Esophagus squamous epithelium (tissue), 5 donors: Measurements from ENCODE around the gene ONECUT3. TPM values are rescaled to one million over a fixed set of nuclear protein-coding genes. Genes with fewer than 3 reads are reported as not detected.

Source experiments
- DNase-seq: peaks from one replicate; lab custom pipeline; 2025; lab: John Stamatoyannopoulos, UW
- H3K27ac ChIP-seq, 4 donors: fragments of 200-600 bp; sonication (generic); one replicate each; pipeline ENCODE4 v1.5.1; 2016 to 2019; ENCODE audit warnings: mild to moderate bottlenecking in 1 of 4
- H3K27me3 ChIP-seq, 4 donors: fragments of 200-600 bp; sonication (generic); 1 replicate in 3 of 4; 2 replicates in 1 of 4; pipeline versions ENCODE4 v1.5.1 to v1.6.0; 2017 to 2021; ENCODE audit warnings: antibody characterized with exemption in 1 of 4
- H3K36me3 ChIP-seq, 3 donors: fragments of 200-600 bp; sonication (generic); one replicate each; pipeline ENCODE4 v1.5.1; 2016 to 2019
- H3K4me1 ChIP-seq, 3 donors: fragments of 200-600 bp; sonication (generic); one replicate each; pipeline ENCODE4 v1.5.1; 2017 to 2019
- H3K4me3 ChIP-seq, 4 donors: fragments of 200-600 bp; sonication (generic); 1 replicate in 3 of 4; 2 replicates in 1 of 4; pipeline ENCODE4 v1.5.1; 2016 to 2019; ENCODE audit warnings: mild to moderate bottlenecking in 2 of 4, moderate library complexity in 1 of 4
- H3K9me3 ChIP-seq, 3 donors: fragments of 200-600 bp; sonication (generic); one replicate each; pipeline ENCODE4 v1.5.1; 2016 to 2019
- CTCF ChIP-seq, 6 experiments: fragments of 450-650 bp in 4 of 6; fragments of 200-600 bp in 2 of 6; sonication (generic) in 2 of 6; IDR thresholded peaks; one replicate each; pipeline ENCODE4 v1.5.1; 2016 to 2019; ENCODE audit warnings: antibody characterized with exemption in 6 of 6, mild to moderate bottlenecking in 4 of 6, moderate library complexity in 4 of 6
- POLR2A ChIP-seq, 4 donors: fragments of 450-650 bp; IDR thresholded peaks; one replicate each; pipeline ENCODE4 v1.6.1; 2017; ENCODE audit warnings: antibody characterized with exemption in 4 of 4, mild to moderate bottlenecking in 4 of 4, moderate library complexity in 3 of 4
- WGBS, 2 donors: methylation state at CpG; one replicate each; pipeline ENCODE4 v1.1.5; 2018; 5-methylcytosine and 5-hydroxymethylcytosine counted together
- intact Hi-C: fragments of 100-400 bp; cut with DNase I; formaldehyde crosslinking; loops from one replicate; pipeline ENCODE4 v1.15.0; 2022
- total RNA-seq, 4 donors: library from RNA; depleted of rRNA; stranded (reverse); fragments of >200 nt; gene quantifications; one replicate each; pipeline ENCODE4 v1.1.0, GENCODE V29; 2016
- donor health status: DM: yes; HTN: yes; CAD: no.

Gene ONECUT3
- total RNA-seq, 4 donors from 2014 or later = not detected

- Histone ChIP-seq H3K4me3 (no peak overlapping the region), H3K27me3 (peaks cover 15 to 100% (median 60%) of the 10 kb centered on the region in 4 donors), H3K4me1 (peaks cover 0 to 7% (median 4%) of the 10 kb centered on the region in 3 donors), H3K9me3 (peaks cover 0 to 21% (median 18%) of the 10 kb centered on the region in 3 donors), H3K36me3 (no peaks in the 10 kb centered on the region), H3K27ac (no peak overlapping the region)
- intact Hi-C loops = loop anchor here (5.0 kb wide), 1 partner anchor 95 kb away; no protein-coding TSS in a partner anchor
- TF ChIP-seq CTCF (IDR thresholded peaks at IDR 0.05) = no peak
- TF ChIP-seq POLR2A (IDR thresholded peaks at IDR 0.05) = no peak
- no peak for DNase-seq
- 0 to 20% methylated on average over 1 to 2 of the region's 10 CpGs for WGBS, 2 donors
These were observed 13.6 kb downstream of the ONECUT3 start for GRCh38 chr19:1766800-1767352.

- peaks cover 0 to 21% (median 18%) of the 10 kb centered on the region in 3 donors for H3K9me3 ChIP-seq
- H3K27me3 ChIP-seq = peaks cover 9 to 99% (median 54%) of the 10 kb centered on the region in 4 donors
- H3K4me3 ChIP-seq = no peak overlapping the region
- H3K4me1 ChIP-seq = peaks cover 0 to 7% (median 4%) of the 10 kb centered on the region in 3 donors
- 25% methylated on average over 2 of the region's 21 CpGs; no CpG with 5 or more reads in 1 of the 2 donors for WGBS, 2 donors
- intact Hi-C loops = loop anchor here (5.0 kb wide), 1 partner anchor 95 kb away; no protein-coding TSS in a partner anchor
- H3K27ac ChIP-seq = no peak overlapping the region
- TF ChIP-seq CTCF (IDR thresholded peaks at IDR 0.05) (peak; percentile 87 to 99 (median 93)), POLR2A (IDR thresholded peaks at IDR 0.05) (no peak)
- H3K36me3 ChIP-seq = no peaks in the 10 kb centered on the region
- DNase-seq = no peak
These were observed 14.2 kb downstream of the ONECUT3 start for GRCh38 chr19:1767464-1767933.

- 24 to 33% methylated on average over 12 of the region's 13 CpGs for WGBS, 2 donors
- Histone ChIP-seq H3K4me1 (peaks cover 0 to 12% (median 4%) of the 10 kb centered on the region in 3 donors), H3K27me3 (peaks cover 7 to 95% (median 48%) of the 10 kb centered on the region in 4 donors), H3K4me3 (no peak overlapping the region), H3K27ac (no peak overlapping the region), H3K9me3 (peaks cover 0 to 21% (median 18%) of the 10 kb centered on the region in 3 donors), H3K36me3 (no peaks in the 10 kb centered on the region)
- peak in 2 of 6 experiments; percentile 3 to 24 for TF ChIP-seq CTCF (IDR thresholded peaks at IDR 0.05)
- no peak for TF ChIP-seq POLR2A (IDR thresholded peaks at IDR 0.05)
- intact Hi-C loops = loop anchor here (5.0 kb wide), 1 partner anchor 96 kb away; no protein-coding TSS in a partner anchor
- DNase-seq = no peak
These were observed 14.9 kb downstream of the ONECUT3 start for GRCh38 chr19:1768248-1768647.

- Histone ChIP-seq H3K4me1 (peaks cover 7 to 20% (median 10%) of the 10 kb centered on the region in 3 donors), H3K27me3 (peaks cover 6 to 95% (median 43%) of the 10 kb centered on the region in 4 donors), H3K4me3 (no peak overlapping the region), H3K9me3 (peaks cover 0 to 21% (median 18%) of the 10 kb centered on the region in 3 donors), H3K27ac (no peak overlapping the region), H3K36me3 (no peaks in the 10 kb centered on the region)
- WGBS, 2 donors = 82 to 83% methylated on average over 7 of the region's 9 CpGs
- no peak for TF ChIP-seq POLR2A (IDR thresholded peaks at IDR 0.05)
- TF ChIP-seq CTCF (IDR thresholded peaks at IDR 0.05) = no peak
- intact Hi-C loops = loop anchor here (5.0 kb wide), 1 partner anchor 97 kb away; no protein-coding TSS in a partner anchor
- DNase-seq = no peak
These were observed 15.8 kb downstream of the ONECUT3 start for GRCh38 chr19:1768918-1769644.
